C4-2B (cell line): ENCODE data around the gene PGP.

Source experiments
- H3K27ac ChIP-seq: fragments of 450-650 bp; 2 replicates; pipeline ENCODE4 v1.5.1; 2017
- CTCF ChIP-seq: fragments of 450-650 bp; conservative IDR thresholded peaks from 2 replicates; pipeline ENCODE4 v1.5.1; 2017; ENCODE audit warnings: mild to moderate bottlenecking
- ZFX ChIP-seq: fragments of 450-650 bp; IDR thresholded peaks from 2 replicates; pipeline ENCODE4 v1.6.1; 2017

Gene PGP

GRCh38 chr16:2196162-2196980 lies 18.3 kb downstream of the PGP start, which contains the start of gene CASKIN1:
CASKIN1 (minus strand) TSS chr16:2196605; CDS start chr16:2196432, 173 bp downstream.
- TF ChIP-seq ZFX (no peak), CTCF (no peak)
- H3K27ac ChIP-seq: no peak within 1 kb of the TSS

- H3K27ac ChIP-seq: no peak overlapping the region
- TF ChIP-seq CTCF (no peak), ZFX (no peak)
These were observed 19.1 kb downstream of the PGP start for GRCh38 chr16:2195322-2196161.

- TF ChIP-seq ZFX: no peak
- peak; percentile 79 for TF ChIP-seq CTCF
- no peak overlapping the region for H3K27ac ChIP-seq
These were observed 19.8 kb downstream of the PGP start for GRCh38 chr16:2194852-2195321.

GRCh38 chr16:2194166-2194834 lies 20.3 kb downstream of the PGP start:
- no peak overlapping the region for H3K27ac ChIP-seq
- no peak for TF ChIP-seq CTCF
- no peak for TF ChIP-seq ZFX

GRCh38 chr16:2191446-2191706 lies 23.3 kb downstream of the PGP start:
- no peak overlapping the region for H3K27ac ChIP-seq
- TF ChIP-seq CTCF (no peak), ZFX (no peak)

GRCh38 chr16:2190659-2191445 lies 23.8 kb downstream of the PGP start:
- no peak for TF ChIP-seq ZFX
- no peak for TF ChIP-seq CTCF
- no peak overlapping the region for H3K27ac ChIP-seq
